K562 (cell line): Measurements from ENCODE around the gene SNCG. TPM values are rescaled to one million over a fixed set of nuclear protein-coding genes. Genes with fewer than 3 reads are reported as not detected.
"Not testable (repeated sequence)": the region's sequence is repeated elsewhere in the genome, so short reads cannot be mapped to it uniquely, and the experiment has no call there.

ENCODE experiments used
- ATAC-seq: fragments of 200-7000 bp; cut with Tn5 transposase; 3 replicates; pipeline ENCODE4 v1.9.1; 2020; ENCODE audit warnings: moderate library complexity
- BruUV-seq: library from RNA; stranded (reverse); fragments of 400-500 nt; replicated peaks from 2 replicates; lab custom pipeline; 2021; lab: Mats Ljungman, UMichigan
- CTCF ChIA-PET: fragments of 300-600 bp; formaldehyde crosslinking; extraction: SDS; loops from one replicate; lab custom pipeline; 2021; ENCODE audit warnings: low intra/inter-chr PET ratio; lab: Yijun Ruan, JAX
- POLR2A ChIA-PET: fragments of 300-600, 350-650 bp; sonication (Branson Sonifier 250); formaldehyde crosslinking; extraction: SDS; loops from one replicate; lab custom pipeline; 2021; ENCODE audit warnings: antibody characterized with exemption, inconsistent platforms; lab: Yijun Ruan, JAX
- DNase-seq, 4 experiments: peaks; one replicate each; pipeline versions ENCODE4 v3.0.0 to v3.0.0-alpha.2; 2011 to 2018; ENCODE audit warnings: low spot score in 3 of 4, mixed read lengths in 3 of 4; ENCODE audit errors: extremely low read depth in 1 of 4
- FAIRE-seq: peaks from 2 replicates; lab custom pipeline; 2011; peaks lifted over from hg19 to GRCh38; lab: Jason Lieb, UNC
- H2AFZ ChIP-seq: 2 replicates; pipeline ENCODE4 v1.6.0; 2011; ENCODE audit warnings: low read depth, low read length, control low read depth, inconsistent platforms
- H3K27ac ChIP-seq: fragments of 200-600 bp; 3 replicates; pipeline ENCODE4 v1.8.0; 2011; ENCODE audit warnings: low read depth, mild to moderate bottlenecking, control low read depth, inconsistent platforms, low read length, moderate library complexity, mixed read lengths; ENCODE audit errors: extremely low read depth
- H3K27me3 ChIP-seq, 2 experiments: fragments of 300-600 bp in 1 of 2; 2 replicates in 1 of 2; 3 replicates in 1 of 2; pipeline versions ENCODE4 v1.6.0 to v1.8.0; 2011; ENCODE audit warnings: inconsistent platforms in 2 of 2, low read length in 2 of 2, mild to moderate bottlenecking in 1 of 2, mixed read lengths in 1 of 2, moderate library complexity in 1 of 2; ENCODE audit not compliant: control insufficient read depth in 2 of 2, insufficient read depth in 2 of 2
- H3K36me3 ChIP-seq: fragments of 300-600 bp; 3 replicates; pipeline ENCODE4 v1.8.0; 2011; ENCODE audit warnings: mild to moderate bottlenecking, low read length, inconsistent platforms; ENCODE audit not compliant: control insufficient read depth, insufficient read depth
- H3K4me1 ChIP-seq, 2 experiments: fragments of 200-600 bp in 1 of 2; replicated peaks in 1 of 2; 2 replicates in 1 of 2; 3 replicates in 1 of 2; pipeline versions ENCODE4 v1.5.1 to v1.8.0; 2011; ENCODE audit warnings: inconsistent platforms in 2 of 2, low read length in 2 of 2, mild to moderate bottlenecking in 1 of 2, mixed read lengths in 1 of 2, moderate library complexity in 1 of 2; ENCODE audit not compliant: control insufficient read depth in 2 of 2, insufficient read depth in 2 of 2
- H3K4me2 ChIP-seq: 2 replicates; pipeline ENCODE4 v1.6.1; 2011; ENCODE audit warnings: low read length, control low read depth, inconsistent platforms, mixed read lengths; ENCODE audit not compliant: insufficient read depth
- H3K4me3 ChIP-seq: fragments of 200-600 bp; sonication (generic), shearing (Covaris generic); 2 replicates; pipeline ENCODE4 v1.5.1; 2016; ENCODE audit warnings: control low read depth, inconsistent platforms
- H3K79me2 ChIP-seq: fragments of 200-600 bp; 3 replicates; pipeline ENCODE4 v1.8.0; 2011; ENCODE audit warnings: low read length, inconsistent platforms; ENCODE audit not compliant: control insufficient read depth, insufficient read depth
- H3K9ac ChIP-seq, 2 experiments: 2 replicates each; pipeline versions ENCODE4 v1.6.0 to v1.6.1; 2011; ENCODE audit warnings: low read depth in 2 of 2, low read length in 2 of 2, control low read depth in 1 of 2, inconsistent platforms in 1 of 2, mild to moderate bottlenecking in 1 of 2, mixed read lengths in 1 of 2; ENCODE audit not compliant: insufficient read depth in 1 of 2
- H3K9me1 ChIP-seq: one replicate; pipeline ENCODE4 v1.6.0; 2011; ENCODE audit warnings: inconsistent platforms, mild to moderate bottlenecking, low read length, moderate library complexity; ENCODE audit not compliant: control insufficient read depth, insufficient read depth
- H3K9me3 ChIP-seq: replicated peaks from 2 replicates; pipeline ENCODE4 v1.5.1; 2011; ENCODE audit warnings: low read depth, low read length, inconsistent platforms; ENCODE audit not compliant: control insufficient read depth, insufficient read depth
- H4K20me1 ChIP-seq: replicated peaks from 2 replicates; pipeline ENCODE4 v1.6.1; 2011; ENCODE audit warnings: low read length, inconsistent platforms, mixed read lengths; ENCODE audit not compliant: control insufficient read depth, insufficient read depth
- SIN3A ChIP-seq, 2 experiments: fragments of 150-350 bp in 1 of 2; IDR thresholded peaks; 2 replicates each; pipeline ENCODE4 v1.6.1; 2011 to 2016; ENCODE audit warnings: borderline replicate concordance in 2 of 2, low read depth in 2 of 2, low read length in 2 of 2, mild to moderate bottlenecking in 2 of 2, moderate library complexity in 2 of 2; ENCODE audit not compliant: control insufficient read depth in 1 of 2
- WGBS: fragments of 100-300 bp; shearing (Covaris generic); methylation state at CpG from one replicate; pipeline ENCODE4 v1.1.6; 2016; ENCODE audit warnings: low coverage, mixed read lengths; ENCODE audit not compliant: insufficient coverage; ENCODE audit errors: missing lambda C conversion rate; 5-methylcytosine and 5-hydroxymethylcytosine counted together
- in situ Hi-C: fragments of 300-500 bp; cut with MboI; formaldehyde crosslinking; loops from 4 replicates; pipeline ENCODE4 v1.15.0; 2018; ENCODE audit warnings: inconsistent platforms, mixed read lengths
- intact Hi-C: fragments of 100-400 bp; cut with micrococcal nuclease; formaldehyde crosslinking; loops from 2 replicates; pipeline ENCODE4 v1.14.2; 2022
- polyA plus RNA-seq, 8 experiments: library from polyadenylated mRNA; depleted of rRNA in 4 of 8; stranded (reverse) in 5 of 8; unstranded in 3 of 8; fragments of >200 nt; fragmentation: Nextera tagmentation in 2 of 8; fragmentation: Illumina TruSeq in 1 of 8; extraction: Ambion mirVana in 2 of 8; extraction: Trizol in 1 of 8; gene quantifications; 2 replicates each; pipeline versions ENCODE4 v1.2.1 to v1.2.3, GENCODE V29; 2011 to 2014; ENCODE audit warnings: inconsistent platforms in 1 of 8, missing spikeins in 1 of 8
- total RNA-seq, 7 experiments: library from RNA; depleted of rRNA in 6 of 7; stranded (reverse); fragments of >200 nt in 6 of 7; fragmentation: Illumina TruSeq in 2 of 7; extraction: Trizol in 2 of 7; gene quantifications; 2 replicates each; pipeline versions ENCODE4 v1.2.1 to v1.2.3, GENCODE V29; 2011 to 2021; ENCODE audit warnings: low replicate concordance in 1 of 7

The SNCG gene
- total and polyA plus RNA-seq, 9 of the 15 experiments (the other 6 are each of a cell fraction or from before 2014, with no cell fraction given), result 9.8 to 146 (median 93.6) TPM

GRCh38 chr10:87000491-87000890 lies 42.1 kb downstream of the SNCG start (continued):
- no peak for TF ChIP-seq SIN3A (IDR thresholded peaks at IDR 0.05; ENCODE audit: borderline replicate concordance in 2 of 2, control insufficient read depth in 1 of 2, low read depth in 2 of 2, low read length in 2 of 2)

- H4K20me1 ChIP-seq, H3K9ac ChIP-seq, FAIRE-seq, CTCF ChIA-PET, H3K4me2 ChIP-seq, intact Hi-C loops, DNase-seq, in situ Hi-C loops, H3K9me3 ChIP-seq, ATAC-seq, POLR2A ChIA-PET, H2AFZ ChIP-seq, H3K79me2 ChIP-seq, H3K36me3 ChIP-seq, H3K4me3 ChIP-seq, H3K4me1 ChIP-seq, H3K9me1 ChIP-seq, BruUV-seq, H3K27me3 ChIP-seq, H3K27ac ChIP-seq: not testable (repeated sequence)
- WGBS, result no CpG with 5 or more reads among the region's 1 CpG
These were observed 48.7 kb downstream of the SNCG start for GRCh38 chr10:87007124-87007523.

- H3K9me3 ChIP-seq, H4K20me1 ChIP-seq, H3K27me3 ChIP-seq, intact Hi-C loops, H3K36me3 ChIP-seq, FAIRE-seq, CTCF ChIA-PET, in situ Hi-C loops, DNase-seq, H3K4me1 ChIP-seq, H3K4me2 ChIP-seq, BruUV-seq, H3K4me3 ChIP-seq, POLR2A ChIA-PET, ATAC-seq, H3K9ac ChIP-seq, H2AFZ ChIP-seq, H3K79me2 ChIP-seq, H3K27ac ChIP-seq, H3K9me1 ChIP-seq: not testable (repeated sequence)
- whole genome bisulfite sequencing, result 75% methylated on average over 3 of the region's 6 CpGs
These were observed 49.3 kb downstream of the SNCG start for GRCh38 chr10:87007674-87008073.

GRCh38 chr10:87008303-87008702 lies 49.9 kb downstream of the SNCG start:
- H4K20me1 ChIP-seq, H3K4me1 ChIP-seq, H3K9me3 ChIP-seq, in situ Hi-C loops, DNase-seq, ATAC-seq, BruUV-seq, CTCF ChIA-PET, intact Hi-C loops, H3K27me3 ChIP-seq, POLR2A ChIA-PET, H3K79me2 ChIP-seq, FAIRE-seq, H3K4me2 ChIP-seq, H3K9ac ChIP-seq, H3K9me1 ChIP-seq, H3K4me3 ChIP-seq, H3K36me3 ChIP-seq, H3K27ac ChIP-seq, H2AFZ ChIP-seq: not testable (repeated sequence)
- 72% methylated on average over 3 of the region's 7 CpGs for WGBS
